Skeletal muscle tissue (tissue), 4 donors: ENCODE measurements around the gene FAM162A. TPM values are rescaled to one million over a fixed set of nuclear protein-coding genes. Genes with fewer than 3 reads are reported as not detected.

Source experiments
- H3K27ac ChIP-seq: one replicate; pipeline ENCODE4 v1.7.0; 2013; ENCODE audit warnings: mild to moderate bottlenecking, low read depth, low read length, inconsistent platforms
- H3K27me3 ChIP-seq, 3 donors: one replicate each; pipeline ENCODE4 v1.7.0; 2013; ENCODE audit warnings: low read length in 3 of 3; ENCODE audit not compliant: control insufficient read depth in 3 of 3, insufficient read depth in 3 of 3
- H3K36me3 ChIP-seq, 3 donors: one replicate each; pipeline ENCODE4 v1.7.0; 2013; ENCODE audit warnings: low read length in 3 of 3; ENCODE audit not compliant: control insufficient read depth in 3 of 3, insufficient read depth in 3 of 3
- H3K4me1 ChIP-seq, 3 donors: one replicate each; pipeline ENCODE4 v1.7.0; 2013; ENCODE audit warnings: low read length in 3 of 3, mild to moderate bottlenecking in 3 of 3; ENCODE audit not compliant: control insufficient read depth in 3 of 3, insufficient read depth in 3 of 3
- H3K4me3 ChIP-seq, 3 donors: one replicate each; pipeline ENCODE4 v1.7.0; 2013; ENCODE audit warnings: low read length in 3 of 3
- H3K9ac ChIP-seq, 3 donors: one replicate each; pipeline ENCODE4 v1.7.0; 2013; ENCODE audit warnings: low read length in 3 of 3, mild to moderate bottlenecking in 3 of 3, moderate library complexity in 2 of 3, low read depth in 1 of 3
- H3K9me3 ChIP-seq, 3 donors: one replicate each; pipeline ENCODE4 v1.7.0; 2013; ENCODE audit warnings: low read length in 3 of 3; ENCODE audit not compliant: control insufficient read depth in 3 of 3
- total RNA-seq: library from RNA; depleted of rRNA; stranded (reverse); fragments of >200 nt; gene quantifications from one replicate; pipeline ENCODE4 v1.2.3, GENCODE V29; 2014
- donor health status: Osteomylitis.

Gene FAM162A
- total RNA-seq, 1 donor from 2014 or later: 13.0 TPM

DNA sequence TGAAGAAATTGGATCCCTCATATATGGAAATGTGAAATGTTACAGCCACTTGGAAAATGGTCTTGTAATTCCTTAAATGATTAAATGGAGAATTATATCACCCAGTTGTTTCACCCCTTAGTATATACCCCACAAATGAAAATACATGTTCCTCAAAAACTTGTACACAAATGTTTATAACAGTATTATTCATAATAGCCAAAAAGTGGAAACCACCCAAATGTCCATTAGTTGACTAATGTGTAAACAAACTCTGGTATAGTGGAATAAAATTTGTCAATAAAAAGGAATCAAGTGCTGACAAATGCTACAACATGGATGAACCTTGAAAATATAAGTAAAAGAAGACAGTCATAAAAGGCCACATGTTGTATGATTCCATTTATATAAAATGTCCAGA is 12.5 kb downstream of the FAM162A start:
- Histone ChIP-seq H3K36me3 (no peaks in the 10 kb centered on the region), H3K9ac (no peak overlapping the region), H3K27ac (no peak overlapping the region), H3K27me3 (no peaks in the 10 kb centered on the region), H3K4me3 (no peak overlapping the region), H3K4me1 (peaks cover 0 to 2% (median 0%) of the 10 kb centered on the region in 3 donors), H3K9me3 (no peaks in the 10 kb centered on the region)

- peaks cover 0 to 2% (median 0%) of the 10 kb centered on the region in 3 donors for H3K4me1 ChIP-seq
- H3K27ac ChIP-seq: no peak overlapping the region
- H3K9me3 ChIP-seq: no peaks in the 10 kb centered on the region
- H3K36me3 ChIP-seq: no peaks in the 10 kb centered on the region
- H3K4me3 ChIP-seq: no peak overlapping the region
- H3K9ac ChIP-seq: no peak overlapping the region
- no peaks in the 10 kb centered on the region for H3K27me3 ChIP-seq
Measured at GRCh38 chr3:122397201-122397600, 13.2 kb downstream of the FAM162A start.

GRCh38 chr3:122398920-122399319 is 14.9 kb downstream of the FAM162A start:
- H3K9me3 ChIP-seq: no peaks in the 10 kb centered on the region
- H3K36me3 ChIP-seq: peaks cover 3 to 10% (median 5%) of the 10 kb centered on the region in 3 donors
- H3K27me3 ChIP-seq: no peaks in the 10 kb centered on the region
- H3K9ac ChIP-seq: no peak overlapping the region
- H3K4me1 ChIP-seq: no peaks in the 10 kb centered on the region
- no peak overlapping the region for H3K27ac ChIP-seq
- no peak overlapping the region for H3K4me3 ChIP-seq

- Histone ChIP-seq H3K4me3 (no peak overlapping the region), H3K27ac (no peak overlapping the region), H3K27me3 (no peaks in the 10 kb centered on the region), H3K36me3 (peaks cover 7 to 35% (median 19%) of the 10 kb centered on the region in 3 donors), H3K9me3 (no peaks in the 10 kb centered on the region), H3K4me1 (peaks cover 15 to 18% (median 16%) of the 10 kb centered on the region in 3 donors), H3K9ac (no peak overlapping the region)
Measured at GRCh38 chr3:122403489-122403888, 19.5 kb downstream of the FAM162A start.

DNA sequence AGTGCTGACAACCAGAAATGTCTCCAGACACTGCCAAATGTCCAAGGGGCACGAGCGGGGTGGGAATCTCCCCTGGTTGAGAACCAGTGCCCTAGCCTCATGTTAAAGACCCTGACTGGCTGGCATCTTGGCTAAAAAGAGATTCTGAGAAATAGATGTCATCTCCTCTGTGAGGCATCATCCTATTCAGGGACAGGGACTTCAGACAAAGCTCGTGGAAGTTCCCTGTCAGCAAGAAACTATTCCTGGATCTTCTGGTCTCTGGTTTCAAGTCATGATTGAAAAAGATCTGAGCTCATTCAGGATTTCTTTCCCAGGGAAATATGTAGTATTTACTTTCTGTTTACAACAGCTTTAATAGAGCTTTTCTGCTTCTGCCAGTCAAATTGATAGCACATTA is 21.0 kb downstream of the FAM162A start:
- Histone ChIP-seq H3K27me3 (no peaks in the 10 kb centered on the region), H3K36me3 (peaks cover 13 to 43% (median 26%) of the 10 kb centered on the region in 3 donors), H3K4me3 (no peak overlapping the region), H3K9me3 (no peaks in the 10 kb centered on the region), H3K27ac (peak overlapping the region; percentile 87), H3K4me1 (peaks cover 15 to 18% (median 16%) of the 10 kb centered on the region in 3 donors), H3K9ac (peak overlapping the region; percentile 24 to 52 (median 46))

DNA sequence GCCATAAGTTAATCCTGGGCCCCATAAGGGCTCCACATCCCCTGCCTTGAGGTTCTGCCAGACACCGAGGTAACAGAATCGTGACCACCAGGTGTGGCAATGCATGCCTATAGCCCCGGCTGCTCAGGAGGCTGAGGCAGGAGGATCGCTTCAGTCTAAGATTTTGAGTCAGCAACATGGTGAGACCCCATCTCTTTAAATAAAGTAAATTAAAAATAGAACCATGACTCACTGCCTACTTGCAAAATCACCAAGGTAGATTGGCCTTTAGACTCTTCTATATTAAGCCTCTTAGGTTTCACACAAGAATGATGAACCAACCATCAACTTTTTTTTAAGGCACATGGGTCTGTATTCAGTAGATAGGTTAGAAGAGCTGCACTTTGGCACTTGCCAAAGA is 22.2 kb downstream of the FAM162A start:
- H3K27ac ChIP-seq: peak overlapping the region; percentile 87

DNA sequence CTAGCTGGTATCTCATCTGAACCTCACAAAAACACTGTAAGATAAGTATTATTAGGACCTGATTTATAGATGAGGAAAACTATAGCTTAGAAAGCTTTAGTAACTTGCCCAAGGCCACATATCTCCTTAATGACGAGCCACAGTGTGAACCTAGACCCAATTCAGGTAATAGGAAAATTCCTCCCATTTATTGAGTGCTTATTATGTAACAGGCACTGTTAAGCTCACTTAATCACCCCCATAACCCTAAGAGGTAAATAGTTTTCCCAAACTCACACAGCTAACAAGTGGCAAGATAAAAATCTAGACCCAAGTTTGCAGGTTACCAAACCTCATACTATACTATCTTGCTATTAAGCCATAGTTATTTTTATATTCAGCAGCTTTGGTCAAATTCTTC is 24.0 kb downstream of the FAM162A start:
- H3K4me3 ChIP-seq: no peak overlapping the region
- H3K27me3 ChIP-seq: no peaks in the 10 kb centered on the region
- no peak overlapping the region for H3K27ac ChIP-seq
- H3K36me3 ChIP-seq: peaks cover 16 to 49% (median 35%) of the 10 kb centered on the region in 3 donors
- H3K4me1 ChIP-seq: peaks cover 15 to 24% (median 16%) of the 10 kb centered on the region in 3 donors
- H3K9me3 ChIP-seq: no peaks in the 10 kb centered on the region
- H3K9ac ChIP-seq: no peak overlapping the region

More for the DNA sequence above, 22.2 kb downstream of the FAM162A start:
- peaks cover 15 to 18% (median 16%) of the 10 kb centered on the region in 3 donors for H3K4me1 ChIP-seq
- H3K4me3 ChIP-seq: peak overlapping the region in 1 of 3 donors; percentile 4
- H3K27me3 ChIP-seq: no peaks in the 10 kb centered on the region
- no peak overlapping the region for H3K9ac ChIP-seq
- H3K36me3 ChIP-seq: peaks cover 18 to 52% (median 32%) of the 10 kb centered on the region in 3 donors
- H3K9me3 ChIP-seq: no peaks in the 10 kb centered on the region

- no peak overlapping the region for H3K9ac ChIP-seq
- no peaks in the 10 kb centered on the region for H3K9me3 ChIP-seq
- H3K4me3 ChIP-seq: no peak overlapping the region
- H3K27me3 ChIP-seq: no peaks in the 10 kb centered on the region
- H3K27ac ChIP-seq: no peak overlapping the region
- H3K36me3 ChIP-seq: peaks cover 15 to 44% (median 35%) of the 10 kb centered on the region in 3 donors
- peaks cover 15 to 36% (median 21%) of the 10 kb centered on the region in 3 donors for H3K4me1 ChIP-seq
Measured at GRCh38 chr3:122409446-122409845, 25.5 kb downstream of the FAM162A start.

- H3K9ac ChIP-seq: no peak overlapping the region
- no peaks in the 10 kb centered on the region for H3K9me3 ChIP-seq
- peaks cover 11 to 37% (median 28%) of the 10 kb centered on the region in 3 donors for H3K4me1 ChIP-seq
- no peak overlapping the region for H3K4me3 ChIP-seq
- peaks cover 15 to 38% (median 35%) of the 10 kb centered on the region in 3 donors for H3K36me3 ChIP-seq
- no peaks in the 10 kb centered on the region for H3K27me3 ChIP-seq
- H3K27ac ChIP-seq: no peak overlapping the region
Measured at GRCh38 chr3:122410111-122410510, 26.1 kb downstream of the FAM162A start.

DNA sequence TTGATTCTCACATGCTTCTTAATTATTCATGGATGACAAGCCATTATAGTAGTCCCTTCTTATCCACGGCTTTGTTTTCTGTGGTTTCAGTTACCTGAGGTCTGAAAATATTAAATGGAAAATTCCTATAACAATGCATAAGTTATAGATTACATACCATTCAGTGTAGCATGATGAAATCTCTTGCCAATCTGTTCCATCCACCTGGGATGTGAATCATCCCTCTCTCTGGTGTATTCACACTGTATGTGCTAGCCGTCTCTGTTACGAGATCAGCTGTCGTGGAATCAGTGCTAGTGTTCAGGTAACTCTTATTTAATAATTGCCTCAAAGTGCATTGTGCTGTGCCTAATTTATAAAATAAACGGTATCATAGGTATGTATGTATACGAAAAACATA is 26.7 kb downstream of the FAM162A start:
- H3K27me3 ChIP-seq: no peaks in the 10 kb centered on the region
- H3K9me3 ChIP-seq: no peaks in the 10 kb centered on the region
- H3K27ac ChIP-seq: no peak overlapping the region
- H3K4me3 ChIP-seq: no peak overlapping the region
- H3K4me1 ChIP-seq: peaks cover 10 to 35% (median 28%) of the 10 kb centered on the region in 3 donors
- H3K36me3 ChIP-seq: peaks cover 15 to 37% (median 35%) of the 10 kb centered on the region in 3 donors
- no peak overlapping the region for H3K9ac ChIP-seq
